SIG-M5 treated with dmso at 0.1 percent for 504 hours (cell line): ENCODE results near the gene TGIF2.
A peak's percentile ranks its signal among the peaks of the same experiment; 100 is the strongest.

Source experiments
- DNase-seq: peaks from one replicate; lab custom pipeline; 2025; ENCODE audit not compliant: unreplicated experiment; lab: John Stamatoyannopoulos, UW

The TGIF2 gene

DNA sequence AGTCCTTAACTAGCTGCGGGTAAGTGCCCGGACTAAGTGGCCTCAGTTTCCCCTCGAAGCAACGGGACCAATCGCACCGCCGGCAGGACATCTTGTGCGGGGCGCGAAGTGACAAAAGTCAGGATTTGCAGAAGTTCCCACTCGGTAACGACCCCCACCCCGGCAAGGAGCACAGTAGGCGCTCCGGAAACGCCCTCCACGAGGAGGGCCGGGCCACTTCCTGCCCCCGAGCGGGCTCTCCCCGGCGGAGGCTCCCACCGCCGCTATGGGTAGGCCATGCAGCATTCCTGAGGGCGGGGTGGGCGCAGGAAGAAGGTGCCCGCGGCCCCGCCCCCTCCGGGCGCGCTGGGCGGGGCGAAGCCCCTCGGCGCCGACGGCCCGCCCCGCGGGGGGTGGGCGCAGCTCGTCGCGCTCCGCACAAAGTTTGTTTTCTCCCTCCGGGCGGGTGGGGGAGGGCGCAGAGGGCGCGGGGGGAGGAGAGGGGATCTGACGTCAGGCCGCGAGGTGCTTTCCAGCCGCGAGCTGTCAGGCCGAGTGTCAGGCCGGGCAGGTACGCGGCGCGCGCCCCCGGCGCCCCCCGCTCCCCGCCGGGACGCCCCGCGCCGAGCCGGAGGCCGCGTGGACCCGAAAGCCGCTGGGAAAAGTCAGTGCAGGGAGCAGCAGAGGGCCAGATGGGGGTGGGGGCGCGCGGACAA, at the start of gene TGIF2:
TGIF2 (plus strand) TSS at position 495 of the 695 bp plus-strand sequence. CDS start 5,178 bp downstream, outside the sequence.
- DNase-seq: peak; percentile 79

GRCh38 chr20:36525620-36526365, 47.6 kb upstream of the TGIF2 start:
- DNase-seq: no peak

DNA sequence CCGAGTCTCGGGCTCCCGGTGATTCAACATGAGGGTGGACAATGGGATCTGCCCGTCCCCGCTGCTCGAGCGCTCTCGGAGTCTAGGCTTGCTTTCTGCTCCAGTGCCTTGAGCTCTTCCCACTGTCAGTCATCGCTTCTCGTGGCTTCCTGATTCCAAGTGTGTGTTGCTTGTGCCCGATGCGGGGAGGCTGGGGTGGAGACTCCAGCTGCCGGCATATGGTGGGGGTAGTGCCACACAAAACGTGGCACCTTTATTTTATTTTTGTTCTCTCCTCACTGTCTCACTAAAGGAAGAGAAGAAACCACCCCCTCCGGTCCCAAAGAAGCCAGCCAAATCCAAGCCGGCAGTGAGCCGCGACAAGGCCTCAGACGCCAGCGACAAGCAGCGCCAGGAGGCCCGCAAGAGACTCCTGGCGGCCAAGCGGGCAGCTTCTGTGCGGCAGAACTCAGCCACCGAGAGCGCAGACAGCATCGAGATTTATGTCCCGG, 46.8 kb upstream of the TGIF2 start:
- no peak for DNase-seq

DNA sequence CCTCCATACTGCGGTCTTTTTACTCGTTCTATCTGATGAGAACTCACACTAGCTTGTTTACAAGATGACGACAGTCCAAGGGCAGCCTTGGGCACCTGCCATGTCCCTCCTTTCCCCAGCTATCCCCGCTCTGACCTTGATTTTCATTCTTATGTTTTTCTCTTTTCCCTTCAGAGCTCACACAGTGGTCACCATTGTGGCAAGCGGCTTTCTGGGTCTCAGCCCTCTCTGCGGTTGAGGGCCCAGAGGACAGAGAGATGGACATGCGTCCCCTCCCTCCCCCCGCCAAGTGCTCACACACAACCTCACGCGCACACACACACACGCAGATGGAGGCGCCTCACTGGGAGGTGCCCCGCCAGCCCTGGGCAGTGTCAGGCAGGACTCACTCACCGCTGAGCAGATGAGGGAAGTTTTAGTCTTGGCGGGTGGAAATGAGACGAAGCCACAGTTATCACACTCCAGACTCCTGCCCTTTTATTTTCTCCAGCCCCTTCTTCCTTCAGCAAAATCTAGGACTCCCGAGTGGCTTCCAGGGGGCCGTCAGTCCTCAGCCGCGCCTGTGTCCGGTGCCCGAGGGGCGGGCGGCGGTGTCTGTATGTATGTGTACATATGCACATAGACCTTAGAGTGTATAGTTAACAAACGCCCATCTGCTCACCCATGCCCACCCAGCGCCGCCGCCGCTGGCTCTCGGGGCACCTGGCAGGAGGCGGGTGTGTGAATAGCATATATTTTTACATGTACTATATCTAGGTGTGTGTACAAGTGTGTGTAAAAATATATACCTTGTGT, 45.9 kb upstream of the TGIF2 start:
- DNase-seq: no peak

GRCh38 chr20:36528176-36528874, 45.1 kb upstream of the TGIF2 start:
- DNase-seq: no peak

DNA sequence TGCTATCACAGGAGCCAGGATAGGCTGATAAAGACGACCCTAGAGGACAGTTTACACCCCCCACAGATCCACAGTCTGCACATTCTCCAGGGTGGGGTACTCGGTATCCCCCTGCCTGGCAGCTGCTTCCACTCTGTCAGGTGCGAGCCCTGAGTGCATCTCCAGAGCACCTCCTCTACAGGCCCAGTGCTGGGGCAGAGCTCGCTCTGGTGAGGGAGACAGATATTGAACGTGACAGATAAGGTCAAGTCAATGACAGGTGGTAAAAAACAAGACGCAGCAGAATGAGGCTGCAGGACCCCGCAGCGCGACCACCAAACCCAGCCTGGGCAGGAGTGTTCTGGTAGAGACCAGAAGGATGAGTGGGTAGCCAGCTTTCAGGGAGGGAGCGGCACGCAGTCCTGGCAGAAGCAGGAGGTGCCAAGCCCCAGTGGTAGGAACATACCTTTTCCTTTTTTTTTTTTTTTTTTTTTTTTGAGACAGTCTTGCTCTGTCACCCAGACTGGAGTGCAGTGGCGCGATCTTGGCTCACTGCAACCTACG, 44.5 kb upstream of the TGIF2 start:
- DNase-seq: no peak

GRCh38 chr20:36532388-36532787, 41.0 kb upstream of the TGIF2 start:
- no peak for DNase-seq

- no peak for DNase-seq
Observed at GRCh38 chr20:36532822-36533221, 40.6 kb upstream of the TGIF2 start.

GRCh38 chr20:36538026-36538722, 35.2 kb upstream of the TGIF2 start:
- no peak for DNase-seq

GRCh38 chr20:36540551-36541211, 32.7 kb upstream of the TGIF2 start:
- DNase-seq: no peak

DNA sequence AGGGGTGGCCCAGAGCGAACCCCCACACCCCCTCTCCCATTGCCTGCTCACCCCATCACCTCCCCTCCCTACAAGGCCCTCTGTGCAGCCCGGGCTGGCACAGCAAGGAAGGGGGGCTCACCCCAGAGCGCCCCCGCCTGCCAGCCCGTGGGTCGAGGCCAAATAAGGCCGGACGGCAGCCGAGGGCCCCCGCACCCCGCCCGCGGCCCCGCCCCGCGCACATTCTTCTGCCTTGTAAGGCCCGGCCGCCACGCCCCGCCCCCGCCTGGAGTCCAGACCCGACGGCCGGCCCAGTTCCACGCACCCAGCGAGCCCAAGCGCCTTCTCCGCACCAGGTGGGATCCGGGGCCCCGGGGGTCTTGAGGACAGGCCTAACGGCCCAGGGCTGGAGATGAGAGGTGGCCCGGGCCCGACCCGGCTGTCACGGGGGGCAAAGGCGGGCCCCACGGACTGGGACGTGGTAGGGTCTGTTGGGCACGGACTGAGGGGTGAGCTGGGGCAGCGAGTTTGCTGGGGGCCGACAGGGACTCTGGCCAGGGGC, 32.1 kb upstream of the TGIF2 start, which contains the start of gene MYL9:
MYL9 (plus strand) TSS at position 293 of the 541 bp plus-strand sequence. CDS start 3,366 bp downstream, outside the sequence.
- DNase-seq: no peak

DNA sequence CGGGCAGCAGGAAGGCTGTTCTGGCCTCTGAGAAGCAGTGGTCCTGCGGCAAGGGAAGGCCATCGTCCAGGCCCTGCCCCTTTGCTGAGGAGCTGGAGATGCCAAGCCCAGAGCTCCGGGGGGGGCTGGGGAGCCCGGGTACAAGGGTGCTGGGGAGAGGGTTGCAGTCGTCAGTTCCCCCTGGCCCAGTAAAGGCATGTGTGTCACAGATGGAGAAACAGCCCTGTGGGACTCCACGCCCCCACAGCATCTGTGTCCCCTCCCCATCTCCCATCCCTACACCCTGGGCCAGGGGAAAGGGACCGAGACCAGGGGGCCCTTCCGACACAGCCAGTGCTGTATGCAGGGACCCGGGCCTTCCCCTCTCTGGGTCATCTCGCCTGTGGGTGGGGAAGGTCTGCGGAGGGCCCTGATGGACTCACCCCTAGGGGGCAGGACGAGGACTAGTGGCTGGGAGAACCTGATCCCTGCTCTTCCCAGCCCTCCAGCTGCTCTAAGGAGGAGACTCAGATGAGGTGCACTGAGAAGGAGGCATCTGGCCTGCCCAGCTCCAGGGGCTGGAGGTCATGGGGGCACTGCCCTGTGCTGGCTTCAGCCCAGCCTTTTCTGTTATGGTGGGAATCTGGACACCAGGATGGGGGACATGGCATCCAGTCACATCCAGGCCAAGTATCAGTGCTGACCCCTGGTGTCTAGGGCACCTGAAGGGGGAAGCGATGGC, 31.5 kb upstream of the TGIF2 start:
- DNase-seq: no peak

DNA sequence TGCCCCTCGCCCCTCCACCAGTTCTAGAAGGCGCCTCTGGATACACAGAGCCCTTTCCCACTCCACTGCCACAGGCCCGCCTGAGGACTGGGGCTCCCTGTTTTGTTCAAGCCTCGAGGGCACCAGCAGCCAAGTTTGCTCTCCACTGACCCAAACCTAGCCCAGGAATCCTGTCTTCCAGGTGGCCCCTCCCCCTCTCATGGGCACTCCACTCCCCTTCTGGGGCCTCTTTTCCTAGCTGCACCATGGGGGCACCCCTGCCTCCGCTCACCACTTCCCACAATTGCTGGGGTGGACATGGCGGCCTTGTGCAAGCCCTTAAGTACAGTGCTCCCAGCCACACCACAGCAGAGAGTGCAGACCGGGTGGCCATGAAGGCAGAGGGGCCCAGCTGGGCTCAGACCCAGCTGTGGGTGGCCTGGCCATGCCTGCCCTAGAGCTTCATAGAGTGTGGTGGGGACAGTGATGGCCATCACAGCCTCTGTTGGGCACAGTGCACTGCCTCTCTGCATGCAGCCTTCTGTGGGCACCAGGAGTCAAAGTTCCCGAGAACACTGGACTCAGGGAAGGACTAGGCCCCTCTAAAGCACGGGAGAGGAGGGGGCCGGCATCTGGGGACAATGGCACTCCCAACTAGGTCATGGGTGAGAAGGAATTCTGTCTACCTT, 30.7 kb upstream of the TGIF2 start:
- no peak for DNase-seq

DNA sequence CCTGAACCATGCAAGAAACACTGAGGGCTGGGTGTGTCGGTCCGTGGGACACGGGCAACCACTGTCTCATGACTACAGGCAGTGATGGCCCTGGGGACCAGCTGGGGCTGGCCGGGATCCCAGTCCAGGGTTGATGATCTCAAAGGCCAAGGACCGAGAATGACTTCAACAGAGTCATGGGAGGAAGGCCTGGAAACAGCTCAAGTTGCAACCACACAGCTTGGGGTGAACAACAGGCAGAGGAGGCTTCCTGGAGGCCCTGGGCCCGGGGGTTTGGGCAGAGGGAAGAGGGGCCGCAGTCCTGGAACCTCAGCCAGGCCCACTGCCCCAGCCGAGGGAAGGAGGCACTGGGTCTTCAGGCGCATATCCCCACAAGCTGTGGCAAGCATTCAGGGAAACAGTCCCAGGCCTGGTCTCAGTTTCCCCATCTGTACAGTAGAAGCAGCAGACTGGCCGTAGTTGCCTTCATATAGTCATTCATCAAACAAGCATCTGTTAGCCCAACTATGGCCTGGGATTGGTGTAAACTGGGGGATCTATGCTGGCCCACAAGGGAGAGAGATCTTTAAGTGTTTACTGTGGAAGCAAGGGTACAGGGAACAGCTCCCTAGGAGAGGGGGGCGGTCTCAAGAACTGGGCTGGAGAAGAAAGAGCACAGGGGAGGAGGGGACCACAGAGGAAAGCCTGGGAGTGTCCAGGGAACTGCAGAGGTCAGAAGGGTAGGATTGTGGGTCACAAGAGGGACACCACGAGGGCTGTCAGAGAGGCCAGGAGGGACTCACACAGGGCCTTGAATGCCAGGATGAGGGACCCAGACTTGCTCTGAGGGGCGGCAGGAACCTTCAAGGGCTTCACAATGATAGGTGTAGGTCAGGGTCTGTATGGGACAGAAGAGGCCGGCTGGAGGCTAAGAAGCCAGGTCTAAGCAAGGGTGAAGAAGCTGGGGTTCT, 29.9 kb upstream of the TGIF2 start:
- no peak for DNase-seq

DNA sequence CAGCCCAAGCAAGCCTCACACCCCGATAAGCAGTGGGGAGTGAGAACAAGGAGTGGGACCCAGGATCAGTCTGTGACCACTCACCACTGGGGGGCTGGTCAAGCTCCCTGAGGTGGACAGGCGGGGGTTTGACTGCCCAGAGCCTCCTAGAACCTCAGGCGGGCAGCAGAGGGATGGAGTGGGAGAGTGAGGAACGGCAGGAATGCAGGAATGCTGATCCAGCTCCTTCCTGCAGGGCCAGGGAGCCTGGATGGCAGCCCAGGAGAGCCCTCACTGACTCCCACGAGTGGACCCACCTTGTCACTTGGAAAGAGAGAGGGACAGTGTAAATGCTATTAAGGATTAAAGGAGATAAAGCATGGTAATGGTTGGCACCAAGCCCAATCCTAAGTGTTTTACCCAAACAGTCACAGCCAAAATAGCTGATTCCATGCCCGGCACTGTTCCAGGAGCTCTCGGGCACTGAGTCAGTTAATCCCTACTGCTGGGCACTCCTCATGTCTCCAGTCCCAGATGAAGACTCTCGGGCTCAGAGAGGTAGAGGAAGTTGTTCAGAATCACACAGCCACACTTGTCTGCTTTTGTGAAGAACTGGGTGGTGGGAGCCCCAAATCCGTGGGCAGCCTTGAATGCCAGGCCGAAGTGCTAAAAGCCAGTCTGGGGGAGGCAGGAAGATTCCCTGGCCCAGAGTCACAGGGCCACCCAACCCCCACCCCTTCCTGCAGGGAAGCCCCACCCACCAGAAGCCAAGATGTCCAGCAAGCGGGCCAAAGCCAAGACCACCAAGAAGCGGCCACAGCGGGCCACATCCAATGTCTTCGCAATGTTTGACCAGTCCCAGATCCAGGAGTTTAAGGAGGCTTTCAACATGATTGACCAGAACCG, 29.0 kb upstream of the TGIF2 start:
- no peak for DNase-seq
